Suprapubic skin (tissue), 4 donors: ENCODE results near the gene MYH11.

ENCODE experiments used
- CTCF ChIP-seq, 2 donors: fragments of 200-600 bp in 1 of 2; fragments of 450-650 bp in 1 of 2; sonication (generic) in 1 of 2; IDR thresholded peaks; one replicate each; pipeline ENCODE4 v1.5.1; 2016 to 2019; ENCODE audit warnings: antibody characterized with exemption in 2 of 2, mild to moderate bottlenecking in 1 of 2, moderate library complexity in 1 of 2
- EP300 ChIP-seq: sonication (generic); formaldehyde crosslinking; IDR thresholded peaks from one replicate; pipeline ENCODE4 v1.6.1; 2017; ENCODE audit warnings: antibody characterized with exemption
- POLR2A ChIP-seq, 2 donors: fragments of 450-650 bp; IDR thresholded peaks; one replicate each; pipeline ENCODE4 v1.6.1; 2017; ENCODE audit warnings: antibody characterized with exemption in 2 of 2, mild to moderate bottlenecking in 2 of 2, moderate library complexity in 2 of 2
- POLR2AphosphoS5 ChIP-seq, 3 donors: sonication (generic); formaldehyde crosslinking; IDR thresholded peaks; one replicate each; pipeline ENCODE4 v1.6.1; 2017; ENCODE audit warnings: antibody characterized with exemption in 3 of 3

- TF ChIP-seq EP300 = no peak
- no peak for TF ChIP-seq CTCF (IDR thresholded peaks at IDR 0.05)
- no peak for TF ChIP-seq POLR2A (IDR thresholded peaks at IDR 0.05)
- TF ChIP-seq POLR2AphosphoS5 (IDR thresholded peaks at IDR 0.05) = no peak
Measured at GRCh38 chr16:15830832-15831451, 25.9 kb downstream of the MYH11 start.
